GM19372 (cell line): Measurements from ENCODE around the gene TTC7B.

Source experiments
- ATAC-seq: cut with Tn5 transposase; IDR thresholded peaks from one replicate; pipeline ENCODE4 v1.9.1; 2021; ENCODE audit warnings: mild to moderate bottlenecking, low read depth, moderate library complexity; ENCODE audit not compliant: unreplicated experiment

Gene TTC7B

GRCh38 chr14:90609376-90609775 is 206.9 kb downstream of the TTC7B start:
- no peak for ATAC-seq

DNA sequence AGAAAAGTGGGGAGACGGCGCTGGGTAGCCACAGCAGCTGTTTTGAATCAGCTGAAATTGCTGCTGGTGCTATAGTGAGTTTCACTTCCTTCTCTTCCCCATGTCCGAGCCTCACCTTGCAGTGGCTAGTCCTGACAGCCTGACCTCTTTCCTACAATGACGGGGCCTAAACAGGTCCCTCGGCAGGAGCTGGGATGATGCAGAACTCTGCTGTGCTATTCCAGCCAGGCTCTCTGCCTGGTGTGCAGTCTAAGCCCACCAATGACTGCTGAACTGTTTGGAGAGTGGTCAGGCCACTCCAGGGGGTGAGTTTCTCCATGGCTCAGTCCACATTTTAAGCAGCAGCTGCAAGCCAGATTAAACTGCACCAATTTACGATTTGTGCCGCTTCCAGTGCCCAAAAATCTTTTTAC is 207.3 kb downstream of the TTC7B start:
- ATAC-seq, result peak; percentile 70

DNA sequence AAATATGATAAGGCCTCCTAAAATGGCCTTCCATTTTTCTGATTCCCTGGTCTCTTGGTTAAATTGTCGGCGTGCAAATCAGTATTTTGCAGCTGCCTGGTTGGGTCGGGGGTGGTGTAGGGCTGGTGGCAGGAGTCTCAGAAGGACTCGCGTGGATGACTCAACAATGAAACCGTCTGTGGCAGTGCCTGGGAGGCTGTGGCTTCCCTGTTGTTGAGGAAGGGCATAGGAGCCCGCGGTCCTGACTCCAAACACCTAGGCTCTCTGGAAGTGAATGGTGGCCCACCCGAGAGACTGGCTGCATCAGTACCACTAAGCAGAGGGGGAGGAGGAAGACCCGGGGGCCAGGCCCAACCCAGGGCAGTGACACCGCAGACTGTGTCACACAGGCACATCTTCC is 207.9 kb downstream of the TTC7B start:
- no peak for ATAC-seq

GRCh38 chr14:90607141-90607540 is 209.1 kb downstream of the TTC7B start:
- no peak for ATAC-seq

DNA sequence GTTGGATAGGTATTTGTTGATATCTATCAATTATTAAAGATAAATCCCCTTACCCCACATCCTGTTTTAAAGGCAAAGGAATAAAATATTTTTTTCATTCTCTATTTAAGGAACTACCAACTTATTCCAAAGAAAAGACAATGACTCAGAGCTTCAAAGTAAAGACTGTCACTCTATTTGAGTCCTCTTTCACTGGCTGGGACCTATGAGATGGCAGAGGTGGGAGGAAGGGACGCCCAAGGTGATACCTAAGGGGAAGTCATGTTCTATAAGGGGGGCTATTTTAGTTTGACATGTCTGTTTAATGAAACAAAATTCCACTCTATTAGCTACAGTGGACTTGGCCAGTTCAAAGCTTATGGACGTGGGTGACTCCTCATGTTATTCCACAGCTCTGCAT is 209.8 kb downstream of the TTC7B start:
- no peak for ATAC-seq

GRCh38 chr14:90605430-90605829 is 210.8 kb downstream of the TTC7B start:
- no peak for ATAC-seq

- no peak for ATAC-seq
Measured at GRCh38 chr14:90604356-90604755, 211.9 kb downstream of the TTC7B start.

DNA sequence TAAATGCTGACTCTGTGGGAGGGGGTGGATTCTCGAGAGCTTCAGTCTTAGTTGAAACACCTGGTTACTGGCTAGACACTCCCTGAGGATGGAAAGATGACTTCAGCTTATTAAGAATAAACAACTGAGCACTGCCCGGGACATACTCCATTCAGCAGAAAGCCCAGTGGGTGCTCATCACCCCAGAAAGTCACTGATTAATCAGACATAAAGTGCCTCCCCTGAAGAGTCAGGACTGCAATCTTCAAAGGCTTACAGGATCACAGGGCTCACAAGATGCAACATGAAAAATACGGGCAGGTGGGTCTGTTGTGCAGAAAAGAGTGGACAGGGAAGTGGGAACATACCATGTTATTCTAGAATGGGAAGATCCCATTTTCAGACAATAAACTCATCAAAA is 212.4 kb downstream of the TTC7B start:
- no peak for ATAC-seq

- ATAC-seq, result no peak
Measured at GRCh38 chr14:90603336-90603735, 212.9 kb downstream of the TTC7B start.

- ATAC-seq, result no peak
Measured at GRCh38 chr14:90602088-90602687, 214.0 kb downstream of the TTC7B start.

DNA sequence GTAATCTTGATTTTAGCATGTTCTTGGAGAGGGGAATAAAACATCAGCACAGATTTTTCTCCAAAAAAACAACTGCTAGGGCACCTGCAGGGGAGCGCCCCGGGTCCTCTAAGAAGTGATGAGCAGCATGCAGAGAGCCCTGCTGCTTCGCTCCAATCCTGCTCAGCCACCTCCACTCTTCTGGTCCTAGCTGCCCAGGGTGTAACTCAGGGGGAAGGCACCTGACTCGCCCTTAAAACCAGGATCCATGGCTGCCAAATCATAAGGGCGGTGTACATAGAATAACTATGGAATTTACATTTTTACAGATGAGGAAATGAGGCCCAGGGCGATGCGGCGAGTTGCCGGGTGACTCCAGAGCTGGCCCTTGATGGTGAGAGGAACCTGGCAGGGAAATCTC is 214.7 kb downstream of the TTC7B start:
- no peak for ATAC-seq

DNA sequence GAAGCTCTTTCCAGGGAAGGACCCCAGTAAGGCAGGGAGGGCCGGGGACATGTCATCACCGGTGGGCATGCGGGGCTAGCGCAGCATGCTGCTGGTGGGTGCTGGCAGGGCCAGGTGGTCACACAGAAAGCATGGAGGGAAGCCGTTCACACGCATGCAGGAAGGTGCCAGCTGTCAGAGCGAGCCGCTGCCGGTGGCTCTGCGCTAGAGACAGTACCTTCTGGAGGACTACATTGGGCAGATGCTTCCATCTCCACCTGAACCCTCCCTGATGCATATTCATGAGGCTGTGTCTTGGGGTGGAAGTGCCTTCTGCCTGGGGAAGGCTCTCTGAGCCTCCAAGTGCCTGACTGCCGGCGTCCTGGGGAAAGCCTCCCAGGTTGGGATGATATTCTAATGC is 215.6 kb downstream of the TTC7B start:
- no peak for ATAC-seq

- ATAC-seq, result no peak
Measured at GRCh38 chr14:90599748-90600507, 216.3 kb downstream of the TTC7B start.

DNA sequence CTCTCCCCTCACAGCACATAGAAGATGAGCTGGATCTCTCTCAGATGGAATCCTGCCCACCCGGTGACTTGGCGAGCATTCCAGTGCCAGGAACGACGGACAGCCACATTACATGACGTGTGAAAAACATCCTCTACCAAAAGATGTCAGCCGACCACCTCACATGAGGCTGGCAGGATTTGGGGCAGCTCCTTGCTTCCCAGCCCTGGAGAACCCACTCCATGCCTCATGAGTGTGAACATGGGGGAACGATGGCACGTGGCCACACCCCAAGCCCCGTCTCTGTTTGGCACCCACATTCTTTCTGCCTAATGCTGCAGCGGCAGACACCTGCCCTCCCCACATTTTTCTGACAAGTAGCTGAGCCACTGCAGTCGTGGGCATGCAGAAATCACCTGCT is 216.9 kb downstream of the TTC7B start:
- no peak for ATAC-seq

DNA sequence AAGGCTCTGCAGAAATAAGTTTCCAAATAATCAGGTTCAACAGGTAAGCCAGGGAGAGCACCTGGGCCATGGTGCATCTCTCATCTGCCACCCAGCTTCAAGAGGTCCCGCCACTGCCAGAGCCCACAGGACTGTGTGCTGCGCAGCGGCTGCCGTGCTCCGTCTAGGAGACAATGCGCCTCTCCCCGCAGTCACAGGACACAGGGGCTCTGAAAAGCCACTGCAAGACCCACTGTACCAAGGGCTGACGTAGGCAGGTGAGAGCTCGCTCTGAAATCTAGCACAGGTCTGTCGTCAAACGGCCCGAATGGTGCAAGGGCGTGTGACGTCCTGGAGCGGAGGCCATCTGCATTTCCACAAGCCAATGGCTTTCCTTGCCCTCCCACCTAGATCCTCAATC is 218.3 kb downstream of the TTC7B start:
- ATAC-seq, result no peak

DNA sequence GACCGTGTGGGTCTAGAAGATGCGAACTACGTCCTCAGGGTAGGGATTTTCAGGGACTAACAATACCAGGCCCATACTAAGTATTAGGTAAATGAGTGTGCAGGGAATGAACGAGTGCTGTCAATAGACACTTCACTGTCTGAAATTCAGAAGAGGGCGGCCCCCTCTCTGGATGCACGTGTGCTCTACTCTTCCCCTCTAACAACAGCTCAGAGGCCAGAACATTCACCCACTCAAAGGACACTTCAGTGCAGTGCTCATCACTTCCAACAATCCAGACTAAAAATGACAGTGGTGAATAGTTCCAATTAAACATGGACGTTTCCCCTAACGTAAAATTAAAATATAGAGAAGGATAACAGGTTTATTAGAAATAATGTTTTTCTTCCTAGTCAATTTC is 219.5 kb downstream of the TTC7B start:
- ATAC-seq, result no peak

GRCh38 chr14:90593254-90594040 is 222.8 kb downstream of the TTC7B start:
- ATAC-seq, result no peak

GRCh38 chr14:90592655-90593054 is 223.6 kb downstream of the TTC7B start:
- ATAC-seq, result no peak

DNA sequence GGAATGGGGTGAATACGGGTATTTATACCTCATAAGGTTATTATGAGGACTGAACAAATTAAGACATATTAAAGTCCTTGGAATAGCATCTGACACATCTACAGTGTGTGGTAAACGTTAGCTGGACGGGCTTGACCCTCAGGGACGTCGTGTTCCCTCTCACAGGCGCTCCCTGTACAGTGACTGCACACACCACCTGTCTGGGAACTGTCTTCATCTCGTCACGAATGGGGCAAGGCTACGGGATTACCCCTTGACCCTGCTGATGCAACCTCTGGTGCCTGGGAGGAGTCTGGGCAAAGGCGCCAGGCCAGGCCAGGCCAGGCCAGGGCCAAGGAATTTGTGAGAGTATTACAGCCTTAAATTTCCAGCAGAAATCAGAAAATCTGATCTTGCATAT is 228.3 kb downstream of the TTC7B start:
- no peak for ATAC-seq

- ATAC-seq, result no peak
Measured at GRCh38 chr14:90587252-90587910, 228.8 kb downstream of the TTC7B start.

GRCh38 chr14:90585106-90585505 is 231.1 kb downstream of the TTC7B start:
- no peak for ATAC-seq
